ENCODE measurements around the gene PTDSS2.

Gene PTDSS2

DNA sequence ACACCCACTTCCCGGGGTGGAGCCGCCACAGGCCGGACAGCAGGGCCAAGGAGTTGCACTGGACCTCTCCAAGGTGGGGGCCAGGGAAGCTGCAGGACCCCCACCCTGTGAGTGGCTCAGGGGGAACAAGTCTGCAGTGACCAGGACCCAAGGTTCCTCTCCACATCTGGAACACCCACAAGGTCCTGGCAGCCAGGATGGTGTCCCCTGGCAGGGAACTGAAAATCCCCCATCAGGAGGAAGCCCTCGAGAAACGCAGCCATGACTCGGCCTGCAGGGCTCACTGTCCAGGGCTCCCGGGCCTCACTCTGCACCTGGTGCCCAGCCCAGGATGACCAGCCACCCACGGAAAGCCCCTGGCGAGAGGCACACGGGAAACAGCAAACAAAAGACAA lies 45.5 kb downstream of the PTDSS2 start:
- H3K4me3 ChIP-seq (ENCODE audit: low read depth, low read length) = no peak overlapping the region

DNA sequence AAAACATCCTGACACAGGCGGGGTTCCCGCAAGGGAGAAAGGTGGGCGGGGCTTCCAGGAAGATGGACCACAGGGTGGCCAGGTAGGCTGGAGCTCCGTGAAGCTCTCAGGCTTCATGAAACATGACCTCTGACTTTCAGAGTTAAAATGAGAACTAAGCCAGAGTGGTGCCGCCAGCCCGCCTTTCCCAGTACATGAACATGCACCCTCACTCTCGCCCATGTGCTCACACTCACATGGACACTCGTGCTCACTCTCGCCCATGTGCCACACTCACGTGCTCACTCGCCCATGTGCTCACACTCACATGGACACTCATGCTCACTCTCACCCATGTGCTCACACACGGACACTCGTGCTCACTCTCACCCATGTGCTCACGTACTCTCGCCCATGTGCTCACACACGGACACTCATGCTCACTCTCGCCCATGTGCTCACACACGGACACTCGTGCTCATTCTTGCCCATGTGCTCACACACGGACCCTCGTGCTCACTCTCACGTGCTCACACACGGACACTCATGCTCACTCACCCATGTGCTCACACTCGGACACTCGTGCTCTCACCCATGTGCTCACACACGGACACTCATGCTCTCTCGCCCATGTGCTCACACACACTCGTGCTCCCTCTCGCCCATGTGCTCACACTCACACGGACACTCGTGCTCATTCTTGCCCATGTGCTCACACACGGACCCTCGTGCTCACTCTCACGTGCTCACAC lies 46.9 kb downstream of the PTDSS2 start:
- TF ChIP-seq, protein P1, sequence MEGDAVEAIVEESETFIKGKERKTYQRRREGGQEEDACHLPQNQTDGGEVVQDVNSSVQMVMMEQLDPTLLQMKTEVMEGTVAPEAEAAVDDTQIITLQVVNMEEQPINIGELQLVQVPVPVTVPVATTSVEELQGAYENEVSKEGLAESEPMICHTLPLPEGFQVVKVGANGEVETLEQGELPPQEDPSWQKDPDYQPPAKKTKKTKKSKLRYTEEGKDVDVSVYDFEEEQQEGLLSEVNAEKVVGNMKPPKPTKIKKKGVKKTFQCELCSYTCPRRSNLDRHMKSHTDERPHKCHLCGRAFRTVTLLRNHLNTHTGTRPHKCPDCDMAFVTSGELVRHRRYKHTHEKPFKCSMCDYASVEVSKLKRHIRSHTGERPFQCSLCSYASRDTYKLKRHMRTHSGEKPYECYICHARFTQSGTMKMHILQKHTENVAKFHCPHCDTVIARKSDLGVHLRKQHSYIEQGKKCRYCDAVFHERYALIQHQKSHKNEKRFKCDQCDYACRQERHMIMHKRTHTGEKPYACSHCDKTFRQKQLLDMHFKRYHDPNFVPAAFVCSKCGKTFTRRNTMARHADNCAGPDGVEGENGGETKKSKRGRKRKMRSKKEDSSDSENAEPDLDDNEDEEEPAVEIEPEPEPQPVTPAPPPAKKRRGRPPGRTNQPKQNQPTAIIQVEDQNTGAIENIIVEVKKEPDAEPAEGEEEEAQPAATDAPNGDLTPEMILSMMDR (IDR thresholded peaks at IDR 0.05; ENCODE audit: low read depth, low read length) = no peak
- Histone ChIP-seq H3K27me3 (no peaks in the 10 kb centered on the region), H3K9me3 (no peaks in the 10 kb centered on the region), H3K36me3 (peaks cover 20% of the 10 kb centered on the region), H3K4me1 (no peaks in the 10 kb centered on the region), H3K4me3 (ENCODE audit: low read depth, low read length) (no peak overlapping the region)
- no peak for DNase-seq

More for the DNA sequence above, 45.5 kb downstream of the PTDSS2 start:
- Histone ChIP-seq H3K9me3 (no peaks in the 10 kb centered on the region), H3K36me3 (peaks cover 20% of the 10 kb centered on the region), H3K4me1 (no peaks in the 10 kb centered on the region), H3K27me3 (no peaks in the 10 kb centered on the region)
- TF ChIP-seq, protein P1 (IDR thresholded peaks at IDR 0.05; ENCODE audit: low read depth, low read length) = no peak
- DNase-seq = no peak

DNA sequence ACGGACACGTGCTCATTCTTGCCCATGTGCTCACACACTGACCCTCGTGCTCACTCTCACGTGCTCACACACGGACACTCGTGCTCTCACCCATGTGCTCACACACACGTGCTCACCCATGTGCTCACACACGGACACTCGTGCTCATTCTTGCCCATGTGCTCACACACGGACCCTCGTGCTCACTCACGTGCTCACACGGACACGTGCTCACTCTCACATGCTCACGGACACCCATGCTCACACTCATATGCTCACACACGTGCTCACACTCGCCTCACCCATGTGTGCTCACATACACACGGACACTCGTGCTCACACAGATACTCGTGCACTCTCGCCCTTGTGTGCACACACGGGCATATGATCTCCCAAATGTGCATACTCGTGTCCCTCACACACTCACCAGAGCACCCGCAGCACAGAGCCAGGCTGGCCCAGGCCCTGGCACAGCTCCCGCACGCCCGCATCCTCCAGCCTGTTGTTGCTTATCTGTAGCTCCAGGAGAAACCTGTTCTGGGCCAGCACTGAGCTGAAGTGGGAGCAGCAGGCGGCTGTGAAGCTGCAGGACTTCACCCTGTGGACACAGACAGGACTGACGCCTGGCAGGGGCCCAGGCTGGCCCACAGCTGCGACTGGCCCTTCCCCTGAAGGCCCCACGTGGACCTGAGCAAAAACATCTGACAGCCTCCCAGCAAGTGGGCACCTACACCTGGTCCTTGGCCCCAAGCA lies 47.7 kb downstream of the PTDSS2 start:
- no peaks in the 10 kb centered on the region for H3K27me3 ChIP-seq
- H3K4me1 ChIP-seq = no peaks in the 10 kb centered on the region
- H3K4me3 ChIP-seq (ENCODE audit: low read depth, low read length) = no peak overlapping the region
- no peaks in the 10 kb centered on the region for H3K9me3 ChIP-seq
- no peak for DNase-seq
- peaks cover 20% of the 10 kb centered on the region for H3K36me3 ChIP-seq
- TF ChIP-seq, protein P1 (IDR thresholded peaks at IDR 0.05; ENCODE audit: low read depth, low read length) = no peak

DNA sequence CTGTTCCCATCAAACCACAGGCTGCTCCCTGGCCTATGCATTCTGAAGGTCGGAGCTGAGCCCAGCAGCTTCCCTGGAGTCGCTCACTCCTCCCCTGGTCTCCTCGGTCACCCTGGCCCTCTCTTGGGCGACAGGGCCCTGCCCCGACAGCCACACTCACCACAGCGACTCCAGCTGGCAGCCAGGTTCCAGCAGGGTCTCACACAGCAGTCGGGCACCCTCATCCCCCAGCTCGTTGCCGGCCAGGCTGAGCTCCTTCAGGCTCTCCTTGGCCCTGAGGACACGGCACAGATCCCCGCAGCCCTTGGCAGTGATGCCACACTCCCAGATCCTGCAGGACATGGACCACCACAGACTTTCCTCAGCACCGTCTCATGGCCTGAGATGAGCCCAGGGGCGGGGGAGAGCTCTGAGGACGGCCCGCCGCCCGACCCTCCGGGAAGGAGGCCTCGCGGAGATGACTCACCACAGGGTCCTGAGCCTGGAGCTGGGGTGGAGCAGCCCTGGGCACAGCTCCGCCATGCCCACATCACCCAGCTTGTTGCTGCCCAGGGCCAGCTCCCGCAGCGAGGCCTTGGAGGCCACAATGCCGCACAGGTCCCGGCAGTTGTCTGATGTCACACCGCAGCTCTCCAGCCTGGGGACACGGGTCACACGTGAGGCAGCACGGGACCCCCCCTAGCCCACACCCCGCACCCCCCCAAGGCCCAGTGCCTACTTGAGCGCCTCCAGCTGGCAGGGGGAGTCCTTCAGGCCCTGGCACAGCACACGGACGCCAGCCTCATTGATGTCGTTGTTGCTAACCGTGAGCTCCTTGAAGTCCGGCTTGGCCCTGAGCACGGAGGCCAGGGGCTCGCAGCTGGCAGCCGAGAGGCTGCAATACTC lies 48.5 kb downstream of the PTDSS2 start:
- no peaks in the 10 kb centered on the region for H3K9me3 ChIP-seq
- no peak overlapping the region for H3K4me3 ChIP-seq (ENCODE audit: low read depth, low read length)
- TF ChIP-seq, protein P1 (IDR thresholded peaks at IDR 0.05; ENCODE audit: low read depth, low read length) = no peak
- no peak for DNase-seq
- H3K27me3 ChIP-seq = no peaks in the 10 kb centered on the region
- H3K4me1 ChIP-seq = no peaks in the 10 kb centered on the region
- peaks cover 20% of the 10 kb centered on the region for H3K36me3 ChIP-seq

DNA sequence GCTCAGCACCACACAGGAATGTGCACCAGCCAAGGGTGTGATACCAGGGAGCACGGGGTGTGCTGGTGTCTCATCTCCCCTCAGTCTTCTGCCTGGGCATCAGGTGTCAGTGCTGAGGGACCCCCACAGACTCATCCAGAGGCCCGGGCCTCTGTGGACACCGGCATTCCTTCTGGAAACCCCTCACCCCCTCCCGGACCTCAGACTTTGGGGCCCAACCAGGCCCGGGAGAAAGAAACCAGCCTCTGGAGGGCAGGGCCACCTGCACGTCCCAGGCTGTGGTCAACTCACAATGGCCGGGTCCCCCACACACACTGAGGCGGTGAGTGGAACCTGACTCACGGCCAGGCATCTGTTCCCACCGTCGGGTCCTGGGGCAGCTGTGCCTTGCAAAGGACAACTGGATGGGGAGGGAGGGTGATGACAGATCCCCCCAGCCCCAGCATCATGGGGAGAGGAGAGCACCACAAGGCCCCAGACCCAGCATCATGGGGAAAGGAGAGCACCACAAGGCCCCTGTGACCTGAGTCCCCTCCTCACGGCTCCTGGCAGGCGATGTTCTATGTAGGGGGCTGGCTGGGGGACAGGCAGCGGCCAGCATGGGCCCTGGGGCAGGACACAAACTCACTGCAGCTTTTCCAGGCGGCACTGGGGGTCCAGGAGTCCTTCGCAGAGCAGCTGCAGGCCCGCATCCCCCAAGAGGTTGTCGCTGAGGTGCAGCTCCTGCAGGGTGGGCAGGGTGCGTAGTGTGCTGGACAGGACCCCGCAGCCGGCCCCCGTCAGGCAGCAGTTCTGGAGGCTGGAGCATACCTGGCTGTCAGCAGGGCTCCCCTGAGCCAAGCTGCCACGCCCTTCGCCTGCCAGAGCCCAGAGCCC lies 49.4 kb downstream of the PTDSS2 start:
- TF ChIP-seq, protein P1 (IDR thresholded peaks at IDR 0.05; ENCODE audit: low read depth, low read length) = no peak
- H3K36me3 ChIP-seq = peaks cover 18% of the 10 kb centered on the region

More for the DNA sequence above, 49.4 kb downstream of the PTDSS2 start:
- no peak for DNase-seq
- no peak overlapping the region for H3K4me3 ChIP-seq (ENCODE audit: low read depth, low read length)
- H3K27me3 ChIP-seq = no peaks in the 10 kb centered on the region
- H3K4me1 ChIP-seq = no peaks in the 10 kb centered on the region
- H3K9me3 ChIP-seq = no peaks in the 10 kb centered on the region
